ENCODE results near the gene TSPAN11.

DNA sequence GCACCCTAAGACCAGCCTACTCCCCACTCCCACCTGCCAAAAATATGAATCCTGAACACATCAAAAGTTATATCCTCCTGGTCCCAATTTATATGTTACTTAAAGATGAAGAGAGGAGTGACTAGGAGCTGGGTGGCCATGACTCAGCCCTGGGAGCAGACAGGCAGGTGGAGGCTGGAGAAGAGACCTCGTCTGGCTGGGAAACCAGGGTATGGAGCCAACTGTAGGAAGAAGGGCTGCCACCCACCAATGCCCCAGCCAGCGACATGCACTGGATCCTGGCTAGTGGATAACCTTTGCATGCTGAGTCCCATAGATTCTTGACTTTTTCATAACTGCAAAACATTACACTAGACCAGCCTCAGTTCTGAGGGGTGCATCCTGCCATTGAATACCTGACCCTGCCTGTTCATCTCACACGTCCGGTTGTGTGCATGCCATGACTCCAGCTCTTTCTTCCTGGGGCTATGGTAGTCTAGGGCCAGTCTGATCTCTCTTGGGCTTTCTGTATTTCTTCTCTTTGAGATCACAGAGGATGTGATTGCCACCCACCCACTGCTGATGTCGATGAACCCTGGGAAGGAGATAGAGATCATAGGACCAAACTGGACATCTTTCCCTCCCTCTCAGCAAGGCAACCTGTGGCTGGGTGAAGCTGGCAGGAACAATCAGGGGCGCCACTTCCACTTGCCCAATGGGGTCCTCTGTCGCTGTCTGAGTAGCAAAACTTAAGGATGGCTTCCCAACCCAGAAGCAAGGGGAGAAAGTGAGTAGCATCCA, 77.5 kb downstream of the TSPAN11 start:
- TF ChIP-seq, protein P1, sequence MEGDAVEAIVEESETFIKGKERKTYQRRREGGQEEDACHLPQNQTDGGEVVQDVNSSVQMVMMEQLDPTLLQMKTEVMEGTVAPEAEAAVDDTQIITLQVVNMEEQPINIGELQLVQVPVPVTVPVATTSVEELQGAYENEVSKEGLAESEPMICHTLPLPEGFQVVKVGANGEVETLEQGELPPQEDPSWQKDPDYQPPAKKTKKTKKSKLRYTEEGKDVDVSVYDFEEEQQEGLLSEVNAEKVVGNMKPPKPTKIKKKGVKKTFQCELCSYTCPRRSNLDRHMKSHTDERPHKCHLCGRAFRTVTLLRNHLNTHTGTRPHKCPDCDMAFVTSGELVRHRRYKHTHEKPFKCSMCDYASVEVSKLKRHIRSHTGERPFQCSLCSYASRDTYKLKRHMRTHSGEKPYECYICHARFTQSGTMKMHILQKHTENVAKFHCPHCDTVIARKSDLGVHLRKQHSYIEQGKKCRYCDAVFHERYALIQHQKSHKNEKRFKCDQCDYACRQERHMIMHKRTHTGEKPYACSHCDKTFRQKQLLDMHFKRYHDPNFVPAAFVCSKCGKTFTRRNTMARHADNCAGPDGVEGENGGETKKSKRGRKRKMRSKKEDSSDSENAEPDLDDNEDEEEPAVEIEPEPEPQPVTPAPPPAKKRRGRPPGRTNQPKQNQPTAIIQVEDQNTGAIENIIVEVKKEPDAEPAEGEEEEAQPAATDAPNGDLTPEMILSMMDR (IDR thresholded peaks at IDR 0.05), result no peak
- TF ChIP-seq POLR2A (IDR thresholded peaks at IDR 0.05) (no peak), POLR2AphosphoS5 (IDR thresholded peaks at IDR 0.05; ENCODE audit: insufficient read depth in 1 of 2, low read depth in 1 of 2) (no peak)
